ENCODE data around the gene ZC3HAV1L. TPM values are rescaled to one million over a fixed set of nuclear protein-coding genes. Genes with fewer than 3 reads are reported as not detected.
"Not testable (repeated sequence)": the region's sequence is repeated elsewhere in the genome, so short reads cannot be mapped to it uniquely, and the experiment has no call there.

Gene ZC3HAV1L
- polyA plus RNA-seq, 1 donor from 2014 or later, result 0.80 TPM

DNA sequence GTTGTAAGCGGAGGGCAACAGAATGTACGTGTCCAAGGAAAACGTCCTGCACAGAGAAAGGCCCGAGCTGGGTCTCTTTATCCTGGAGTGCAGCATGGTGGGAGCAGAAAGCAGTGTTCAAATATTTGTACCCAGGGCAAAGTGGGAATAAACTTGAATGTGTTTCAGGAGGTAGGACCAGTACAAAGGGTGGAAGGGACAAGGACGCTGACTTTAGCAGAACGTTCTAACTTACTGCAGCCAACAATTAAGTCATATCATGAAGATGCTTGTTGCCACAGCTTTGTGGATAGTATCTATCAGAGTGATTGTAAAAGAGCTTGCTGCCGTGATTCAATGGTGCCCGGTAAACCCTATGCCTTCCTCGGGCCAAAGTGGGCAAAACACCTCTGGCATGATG is 30.5 kb upstream of the ZC3HAV1L start:
- peaks cover 12% of the 10 kb centered on the region for H3K36me3 Mint-ChIP-seq
- no peaks in the 10 kb centered on the region for H3K9me3 Mint-ChIP-seq
- no peaks in the 10 kb centered on the region for H3K27me3 Mint-ChIP-seq
- no peak overlapping the region for H3K4me3 Mint-ChIP-seq
- H3K27ac Mint-ChIP-seq, result no peak overlapping the region
- peaks cover 0 to 8% (median 3%) of the 10 kb centered on the region in 3 donors for H3K4me1 Mint-ChIP-seq

DNA sequence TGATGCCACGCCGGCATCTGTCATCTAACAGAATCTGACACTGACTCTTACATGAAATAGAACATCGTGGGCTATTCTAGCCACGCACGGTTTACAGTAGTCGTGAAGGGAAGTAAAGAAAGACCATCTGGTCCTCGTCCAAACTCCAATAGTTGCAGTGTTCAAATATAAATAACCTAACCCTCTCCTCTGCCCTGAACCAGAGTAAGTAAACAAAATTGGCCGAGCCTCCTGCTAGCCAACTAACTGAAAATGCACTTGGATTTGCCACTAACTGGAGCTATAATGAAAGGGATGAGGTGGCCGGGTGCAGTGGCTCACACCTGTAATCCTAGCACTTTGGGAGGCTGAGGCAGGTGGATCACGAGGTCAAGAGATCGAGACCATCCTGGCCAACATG is 29.5 kb upstream of the ZC3HAV1L start:
- Mint-ChIP-seq H3K27me3 (no peaks in the 10 kb centered on the region), H3K4me3 (no peak overlapping the region), H3K4me1 (peaks cover 6 to 9% (median 8%) of the 10 kb centered on the region in 3 donors), H3K27ac (no peak overlapping the region), H3K36me3 (peaks cover 14% of the 10 kb centered on the region), H3K9me3 (no peaks in the 10 kb centered on the region)

DNA sequence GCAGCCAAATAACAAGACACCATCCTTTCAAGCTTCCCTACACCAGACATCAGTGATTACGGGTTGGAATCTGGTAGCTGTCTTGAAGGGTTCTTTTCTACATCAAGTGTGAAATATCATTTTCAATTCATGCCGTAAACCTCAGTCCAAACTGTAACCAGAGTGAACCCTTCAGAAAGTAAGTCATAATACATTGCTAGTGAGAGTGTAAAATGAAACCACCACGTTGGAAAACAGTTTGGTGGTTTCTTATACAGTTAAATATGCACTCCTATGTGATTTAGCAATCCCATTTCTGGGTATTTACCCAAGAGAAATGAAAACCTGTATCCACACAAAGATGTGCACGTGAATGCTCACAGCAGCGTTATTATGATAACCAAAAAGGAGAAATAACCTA is 25.6 kb upstream of the ZC3HAV1L start:
- Mint-ChIP-seq H3K36me3 (peaks cover 17% of the 10 kb centered on the region), H3K4me1 (peaks cover 9 to 14% (median 9%) of the 10 kb centered on the region in 3 donors)

DNA sequence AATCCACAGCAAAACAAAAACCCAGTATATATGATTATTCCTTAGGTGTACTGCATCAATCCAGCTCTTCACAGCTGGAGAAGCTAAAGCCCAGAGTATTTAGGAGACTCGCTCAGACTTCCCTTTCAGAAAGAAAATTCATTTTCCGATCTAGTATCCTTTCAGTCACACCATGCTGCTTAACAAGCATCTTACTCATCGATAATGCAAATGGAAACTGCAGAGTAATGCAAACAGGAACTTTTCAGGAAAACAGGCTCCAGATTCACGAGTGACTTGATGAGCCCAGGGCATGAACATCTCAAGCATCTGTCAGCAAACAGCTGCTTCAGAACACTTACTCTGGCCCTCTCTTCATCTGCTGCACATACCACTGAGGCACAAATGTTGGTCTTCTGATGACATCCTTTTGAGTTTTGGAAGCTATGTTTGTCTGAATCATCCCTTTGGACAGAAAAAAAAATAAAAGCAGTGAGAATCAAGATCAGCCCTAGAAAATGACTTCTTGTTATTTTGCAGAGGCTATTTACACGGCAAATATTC is 24.9 kb upstream of the ZC3HAV1L start:
- H3K36me3 Mint-ChIP-seq, result peaks cover 17% of the 10 kb centered on the region
- no peak overlapping the region for H3K4me3 Mint-ChIP-seq
- H3K9me3 Mint-ChIP-seq, result no peaks in the 10 kb centered on the region
- H3K4me1 Mint-ChIP-seq, result peaks cover 9 to 14% (median 9%) of the 10 kb centered on the region in 3 donors
- peak overlapping the region in 1 of 3 donors; percentile 80 for H3K27ac Mint-ChIP-seq
- no peaks in the 10 kb centered on the region for H3K27me3 Mint-ChIP-seq

More for the DNA sequence above, 25.6 kb upstream of the ZC3HAV1L start:
- no peaks in the 10 kb centered on the region for H3K9me3 Mint-ChIP-seq
- H3K27ac Mint-ChIP-seq, result peak overlapping the region in 1 of 3 donors; percentile 80
- no peak overlapping the region for H3K4me3 Mint-ChIP-seq
- H3K27me3 Mint-ChIP-seq, result no peaks in the 10 kb centered on the region

DNA sequence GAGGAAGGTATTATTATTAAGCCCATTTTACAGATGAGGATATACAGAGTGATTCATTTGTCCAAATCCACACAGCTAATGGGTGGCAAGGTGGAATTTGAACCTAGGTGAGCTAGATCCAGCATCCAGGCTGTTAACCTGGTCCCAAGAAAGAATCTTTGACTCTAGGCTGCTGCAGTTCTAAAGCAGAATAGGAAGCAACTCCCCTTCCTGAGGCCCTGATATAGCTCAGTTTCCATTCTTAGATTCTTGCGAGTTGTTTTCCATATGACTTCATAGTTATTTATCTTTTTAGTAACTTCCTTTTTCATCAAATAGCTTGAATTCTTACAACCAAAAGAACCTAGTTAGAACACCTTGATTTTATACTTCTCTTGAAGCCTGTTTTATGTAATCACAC is 24.1 kb upstream of the ZC3HAV1L start:
- Mint-ChIP-seq H3K4me1 (peaks cover 9 to 14% (median 9%) of the 10 kb centered on the region in 3 donors), H3K36me3 (peaks cover 17% of the 10 kb centered on the region), H3K4me3 (no peak overlapping the region), H3K27ac (no peak overlapping the region), H3K9me3 (no peaks in the 10 kb centered on the region), H3K27me3 (no peaks in the 10 kb centered on the region)

DNA sequence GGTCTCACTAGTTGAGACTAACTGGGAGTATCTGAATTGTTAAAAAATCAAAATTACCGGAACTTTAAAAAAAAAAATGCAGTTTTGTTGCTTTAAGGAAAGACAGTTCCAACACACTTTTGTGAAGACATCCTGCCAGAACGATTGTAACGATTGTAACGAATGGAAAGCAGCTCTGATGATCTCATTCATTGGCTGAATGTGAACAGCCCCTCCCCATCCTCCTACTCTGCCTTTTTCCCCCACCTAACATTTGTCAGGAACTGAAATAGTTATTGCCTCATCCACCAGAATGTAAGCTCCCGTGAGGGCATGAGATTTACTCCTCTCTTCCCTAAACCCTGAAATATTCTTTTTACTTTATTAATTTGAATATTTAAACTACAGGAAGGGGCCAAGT is 23.1 kb upstream of the ZC3HAV1L start:
- Mint-ChIP-seq H3K27me3 (no peaks in the 10 kb centered on the region), H3K36me3 (peaks cover 14% of the 10 kb centered on the region), H3K4me1 (peaks cover 8 to 14% (median 9%) of the 10 kb centered on the region in 3 donors), H3K9me3 (no peaks in the 10 kb centered on the region), H3K27ac (peak overlapping the region in 1 of 3 donors; percentile 87), H3K4me3 (no peak overlapping the region)

DNA sequence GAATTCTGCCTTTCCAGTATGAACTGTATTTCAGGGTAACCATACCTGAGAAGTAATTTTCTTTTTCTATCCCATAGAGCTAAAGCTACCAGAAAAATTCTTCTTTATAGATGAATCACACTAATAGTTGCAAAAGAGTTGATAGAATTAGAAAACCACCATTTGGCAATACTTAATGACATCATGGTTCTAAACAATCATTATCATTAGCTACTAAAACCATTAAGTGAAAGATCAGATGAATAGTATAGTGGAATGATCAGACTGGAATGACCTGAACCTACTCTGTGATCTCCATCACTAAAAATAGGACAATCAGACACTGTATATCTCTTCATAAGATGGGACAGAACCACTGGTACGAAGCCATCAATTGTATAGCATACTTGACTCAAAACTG is 19.8 kb upstream of the ZC3HAV1L start:
- H3K36me3 Mint-ChIP-seq, result peaks cover 11% of the 10 kb centered on the region
- H3K4me3 Mint-ChIP-seq, result no peak overlapping the region
- H3K4me1 Mint-ChIP-seq, result peaks cover 4 to 8% (median 6%) of the 10 kb centered on the region in 3 donors

DNA sequence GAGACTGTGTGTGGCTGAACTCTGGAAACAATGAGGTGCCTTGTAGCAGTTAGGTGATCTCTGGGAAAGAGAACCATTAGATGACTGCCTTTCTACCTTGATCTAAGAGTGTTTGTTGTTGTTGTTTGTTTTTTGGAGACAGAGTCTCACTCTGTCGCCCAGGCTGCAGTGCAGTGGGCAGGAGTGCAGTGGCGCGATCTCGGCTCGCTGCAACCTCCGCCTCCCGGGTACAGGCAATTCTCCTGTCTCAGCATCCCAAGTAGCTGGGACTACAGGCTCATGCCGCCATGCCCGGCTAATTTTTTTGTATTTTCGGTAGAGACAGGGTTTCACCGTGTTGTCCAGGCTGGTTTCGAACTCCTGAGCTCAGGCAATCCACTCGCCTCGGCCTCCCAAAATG is 18.8 kb upstream of the ZC3HAV1L start:
- H3K9me3 Mint-ChIP-seq, result not testable (repeated sequence)

More for the DNA sequence above, 19.8 kb upstream of the ZC3HAV1L start:
- H3K27me3 Mint-ChIP-seq, result no peaks in the 10 kb centered on the region
- H3K27ac Mint-ChIP-seq, result no peak overlapping the region
- H3K9me3 Mint-ChIP-seq, result no peaks in the 10 kb centered on the region

DNA sequence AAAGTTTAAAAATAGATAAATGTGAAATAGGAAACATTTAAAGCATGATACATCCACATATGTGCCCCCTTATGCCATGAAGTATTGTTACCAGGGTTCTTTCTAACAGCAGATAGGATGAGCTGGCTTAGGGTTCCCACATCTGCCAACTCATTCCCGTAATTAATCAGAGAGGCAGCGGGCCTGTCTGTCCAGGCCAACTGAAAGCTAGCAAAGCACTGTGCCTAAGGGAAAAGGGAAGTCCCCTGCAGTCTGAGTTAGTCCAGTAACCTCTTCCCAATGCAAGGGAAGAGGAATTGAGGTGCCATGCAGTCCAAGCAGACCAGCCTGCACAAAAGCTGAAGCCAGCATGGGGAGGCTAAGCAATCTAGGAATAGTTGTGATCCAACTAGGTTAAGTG is 18.3 kb upstream of the ZC3HAV1L start:
- peaks cover 0 to 3% (median 0%) of the 10 kb centered on the region in 3 donors for H3K4me1 Mint-ChIP-seq
- H3K27ac Mint-ChIP-seq, result peak overlapping the region in 1 of 3 donors; percentile 2
- H3K27me3 Mint-ChIP-seq, result no peaks in the 10 kb centered on the region
- no peaks in the 10 kb centered on the region for H3K9me3 Mint-ChIP-seq
- peaks cover 11% of the 10 kb centered on the region for H3K36me3 Mint-ChIP-seq
- no peak overlapping the region for H3K4me3 Mint-ChIP-seq

More for the DNA sequence above, 18.8 kb upstream of the ZC3HAV1L start:
- not testable (repeated sequence) for H3K27me3 Mint-ChIP-seq, H3K4me1 Mint-ChIP-seq, H3K4me3 Mint-ChIP-seq
- Mint-ChIP-seq H3K27ac (peak overlapping the region in 1 of 3 donors; percentile 2), H3K36me3 (peaks cover 11% of the 10 kb centered on the region)

DNA sequence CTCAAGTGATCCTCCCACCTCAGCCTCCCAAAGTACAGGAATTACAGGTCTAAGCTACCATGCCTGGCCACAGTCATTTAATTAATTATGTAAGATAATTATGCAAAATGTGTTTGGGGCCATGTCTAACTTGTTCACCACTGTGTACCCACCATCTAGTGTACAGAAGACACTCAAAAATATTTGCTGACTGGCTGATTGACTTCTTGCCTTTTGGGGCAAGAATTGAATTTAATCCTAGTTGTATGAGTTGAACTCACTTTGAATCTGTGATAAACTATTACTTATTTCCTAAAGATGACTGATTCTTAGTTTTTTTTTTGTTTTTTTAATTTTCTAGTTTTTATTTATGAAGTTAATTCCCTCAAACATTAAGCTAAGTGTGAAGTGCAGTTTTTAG is 15.8 kb upstream of the ZC3HAV1L start:
- Mint-ChIP-seq H3K27ac (no peak overlapping the region), H3K4me3 (no peak overlapping the region), H3K9me3 (no peaks in the 10 kb centered on the region), H3K4me1 (peaks cover 0 to 2% (median under 1%) of the 10 kb centered on the region in 3 donors), H3K36me3 (peaks cover 9% of the 10 kb centered on the region), H3K27me3 (no peaks in the 10 kb centered on the region)

DNA sequence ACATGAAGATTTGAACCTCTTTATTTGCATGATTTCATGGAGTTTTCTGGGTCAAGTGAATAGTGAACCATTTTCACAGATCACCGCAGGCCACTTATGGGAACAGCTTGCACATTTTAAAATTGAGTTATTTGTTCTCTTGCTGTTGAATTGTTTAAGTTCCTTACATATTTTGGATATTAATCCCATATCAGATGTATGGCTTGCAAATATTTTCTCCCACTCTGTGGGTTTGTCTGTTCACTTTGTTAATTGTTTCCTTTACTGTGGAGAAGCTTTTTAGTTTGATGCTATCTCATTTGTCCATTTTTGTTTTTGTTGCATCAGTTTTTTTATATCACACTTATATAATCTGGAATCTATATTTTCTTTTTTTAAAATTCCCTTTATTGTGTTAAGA is 14.1 kb upstream of the ZC3HAV1L start:
- no peak overlapping the region for H3K27ac Mint-ChIP-seq
- no peak overlapping the region for H3K4me3 Mint-ChIP-seq
- no peaks in the 10 kb centered on the region for H3K27me3 Mint-ChIP-seq
- H3K4me1 Mint-ChIP-seq, result peaks cover 5 to 15% (median 11%) of the 10 kb centered on the region in 3 donors
- H3K9me3 Mint-ChIP-seq, result peaks cover 0 to 2% (median 0%) of the 10 kb centered on the region in 3 donors
- H3K36me3 Mint-ChIP-seq, result peaks cover 14% of the 10 kb centered on the region

DNA sequence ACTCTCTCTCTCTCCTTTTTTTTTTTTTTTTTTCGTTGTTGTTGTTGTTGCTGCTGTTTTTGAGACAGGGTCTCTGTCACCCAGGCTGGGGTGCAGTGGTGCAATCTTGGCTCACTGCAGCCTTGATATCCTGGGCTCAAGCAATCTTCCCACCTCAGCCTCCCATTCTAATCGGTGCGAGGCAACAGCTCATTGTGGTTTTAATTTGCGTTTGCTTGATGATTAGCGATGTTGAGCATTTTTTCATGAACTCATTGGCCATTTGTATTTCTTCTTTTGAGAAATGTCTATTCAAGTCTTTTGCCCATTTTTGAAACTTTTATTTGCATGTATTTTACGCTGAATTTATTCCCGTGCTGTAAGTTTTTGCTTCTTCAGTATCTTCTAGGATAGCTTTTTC is 13.3 kb upstream of the ZC3HAV1L start:
- peaks cover 14% of the 10 kb centered on the region for H3K36me3 Mint-ChIP-seq
- H3K27ac Mint-ChIP-seq, result peak overlapping the region in 1 of 3 donors; percentile 55
- H3K27me3 Mint-ChIP-seq, result no peaks in the 10 kb centered on the region
- no peak overlapping the region for H3K4me3 Mint-ChIP-seq
- H3K4me1 Mint-ChIP-seq, result peaks cover 14 to 22% (median 19%) of the 10 kb centered on the region in 3 donors
- peaks cover 0 to 2% (median 0%) of the 10 kb centered on the region in 3 donors for H3K9me3 Mint-ChIP-seq

DNA sequence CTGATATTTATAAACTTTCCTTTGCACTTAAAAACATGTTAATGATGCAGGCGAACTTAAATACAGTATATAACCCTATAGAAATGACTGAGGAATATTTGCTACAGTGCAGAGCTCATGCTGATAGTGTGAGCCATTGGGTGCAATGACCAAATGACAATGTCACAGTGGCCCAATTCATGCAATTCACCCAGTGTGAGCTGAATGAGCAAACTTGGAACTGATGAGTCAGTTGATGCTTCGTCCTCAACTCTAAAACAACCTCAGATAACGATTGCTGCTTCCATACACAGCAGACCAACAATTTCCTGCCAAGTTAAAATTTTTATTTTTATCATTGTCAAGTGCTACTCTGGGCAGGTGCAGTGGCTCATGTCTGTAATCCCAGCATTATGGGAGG is 12.1 kb upstream of the ZC3HAV1L start:
- H3K9me3 Mint-ChIP-seq, result peaks cover 0 to 2% (median 0%) of the 10 kb centered on the region in 3 donors

DNA sequence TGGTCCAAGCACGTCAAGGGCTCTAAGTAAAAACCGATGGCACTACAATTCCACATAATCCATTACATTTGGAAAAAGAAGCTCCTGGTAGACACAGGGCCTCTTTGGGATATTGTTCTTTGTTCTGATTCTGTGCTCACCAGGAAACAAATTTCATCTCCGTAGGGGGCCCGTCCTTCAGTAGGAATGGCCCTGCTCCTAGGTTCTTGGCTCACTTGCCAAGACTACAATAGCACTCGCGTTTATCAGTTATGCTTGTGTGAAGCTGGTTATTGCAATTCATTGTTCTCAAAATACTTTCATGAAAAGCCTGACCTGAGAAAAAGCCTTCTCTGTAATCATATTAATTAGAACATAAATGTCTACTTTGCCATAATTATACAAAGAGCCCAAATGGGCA is 10.3 kb upstream of the ZC3HAV1L start:
- Mint-ChIP-seq H3K4me1 (peaks cover 17 to 38% (median 38%) of the 10 kb centered on the region in 3 donors), H3K4me3 (peak overlapping the region in 1 of 4 donors; percentile 65), H3K36me3 (peaks cover 16% of the 10 kb centered on the region), H3K9me3 (peaks cover 0 to 2% (median 0%) of the 10 kb centered on the region in 3 donors), H3K27ac (peak overlapping the region in 1 of 3 donors; percentile 76), H3K27me3 (no peaks in the 10 kb centered on the region)

More for the DNA sequence above, 12.1 kb upstream of the ZC3HAV1L start:
- H3K4me1 Mint-ChIP-seq, result peaks cover 17 to 30% (median 29%) of the 10 kb centered on the region in 3 donors
- H3K36me3 Mint-ChIP-seq, result peaks cover 16% of the 10 kb centered on the region
- H3K27ac Mint-ChIP-seq, result no peak overlapping the region
- H3K4me3 Mint-ChIP-seq, result no peak overlapping the region
- no peaks in the 10 kb centered on the region for H3K27me3 Mint-ChIP-seq

DNA sequence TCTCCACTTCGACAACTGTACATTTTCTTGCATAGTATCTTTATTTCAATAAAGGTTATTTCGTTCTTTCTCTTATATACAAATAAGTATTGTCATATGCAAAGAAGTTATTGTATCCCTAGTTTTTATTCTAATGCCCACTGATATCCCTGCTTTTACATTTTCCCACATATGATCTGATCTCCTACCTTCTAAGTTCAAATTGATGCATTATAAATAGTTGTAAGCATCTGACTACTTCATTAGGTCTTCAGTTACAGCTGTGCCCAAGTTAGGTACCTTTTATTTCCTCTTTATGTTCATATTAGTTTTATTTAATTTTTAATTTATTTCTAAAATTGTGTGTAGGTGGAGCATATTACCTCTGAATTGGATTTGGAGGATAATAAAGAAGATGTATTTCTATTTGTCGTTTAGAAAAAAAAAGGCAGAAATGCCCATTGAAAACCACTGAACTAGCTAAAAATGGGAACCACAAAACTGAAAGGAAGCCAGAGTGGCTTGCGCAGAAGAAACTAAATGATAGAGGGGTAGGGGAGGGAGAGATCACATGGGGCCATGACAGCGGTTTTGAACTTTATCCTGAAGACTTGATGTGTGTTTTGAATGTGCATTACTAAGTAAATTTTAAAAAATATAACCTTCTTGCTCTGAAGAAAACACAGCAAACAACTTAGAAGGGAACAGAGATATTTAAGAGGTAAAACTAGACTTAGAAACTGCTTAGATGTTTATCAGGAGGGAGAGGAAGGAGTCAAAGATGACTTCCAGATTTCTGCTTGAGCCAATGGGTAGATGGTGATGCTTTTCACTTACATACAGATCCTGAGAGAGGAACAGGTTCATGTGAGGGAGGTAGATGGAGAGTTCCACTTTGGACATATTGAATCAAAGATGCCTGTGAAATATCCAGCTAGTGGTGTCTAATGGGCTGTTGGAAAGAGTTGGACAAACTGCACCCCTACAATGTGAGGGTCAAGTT is 9.3 kb upstream of the ZC3HAV1L start:
- H3K27ac Mint-ChIP-seq, result peak overlapping the region; percentile 41 to 89 (median 86)
- peak overlapping the region in 2 of 4 donors; percentile 47 to 88 for H3K4me3 Mint-ChIP-seq
- peaks cover 0 to 2% (median 0%) of the 10 kb centered on the region in 3 donors for H3K9me3 Mint-ChIP-seq
- H3K4me1 Mint-ChIP-seq, result peaks cover 17 to 39% (median 38%) of the 10 kb centered on the region in 3 donors
- no peaks in the 10 kb centered on the region for H3K27me3 Mint-ChIP-seq
- peaks cover 16% of the 10 kb centered on the region for H3K36me3 Mint-ChIP-seq

All from IgD-negative memory B cell (primary cell).